NCI-H510A (cell line): ENCODE results near the gene SDK1.

ENCODE experiments used
- DNase-seq: peaks from one replicate; lab custom pipeline; 2025; lab: John Stamatoyannopoulos, UW

SDK1 gene

DNA sequence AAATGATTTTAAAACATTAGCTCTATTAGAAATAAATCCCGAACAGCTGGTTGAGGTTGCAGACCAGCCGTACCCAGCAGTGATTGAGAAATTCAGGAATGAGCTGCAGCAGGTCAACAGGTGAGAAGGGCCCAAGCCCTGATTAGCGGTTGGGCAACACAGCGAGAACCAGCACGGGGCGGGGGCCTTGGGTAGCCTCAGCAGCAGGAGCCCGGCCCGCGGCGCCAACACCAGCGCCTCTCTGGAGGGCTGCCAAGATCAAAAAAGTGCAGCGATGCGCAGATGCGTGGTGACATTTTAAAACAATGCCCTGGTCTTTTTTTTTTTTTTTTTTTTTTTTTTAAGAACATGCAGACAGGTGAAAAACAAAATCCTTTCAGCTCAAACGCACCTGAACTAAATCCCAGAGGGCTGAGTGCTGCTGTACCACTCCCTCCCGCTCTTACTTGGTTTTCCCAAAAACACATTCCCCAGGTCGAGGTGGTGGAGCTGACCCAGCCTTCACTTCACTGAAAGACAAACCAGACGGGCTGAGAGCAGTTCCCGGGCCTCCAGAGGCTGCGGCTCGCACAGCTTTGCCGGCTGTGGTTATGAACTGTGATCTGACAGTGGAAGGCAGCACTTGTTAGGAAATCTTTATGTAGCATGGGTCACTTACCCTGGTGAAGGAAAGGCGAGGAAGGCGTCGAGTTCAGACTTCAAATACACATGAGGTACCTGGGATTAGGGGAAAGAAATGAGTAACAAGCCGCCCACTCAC is 579.4 kb downstream of the SDK1 start:
- DNase-seq, result peak; percentile 34

DNA sequence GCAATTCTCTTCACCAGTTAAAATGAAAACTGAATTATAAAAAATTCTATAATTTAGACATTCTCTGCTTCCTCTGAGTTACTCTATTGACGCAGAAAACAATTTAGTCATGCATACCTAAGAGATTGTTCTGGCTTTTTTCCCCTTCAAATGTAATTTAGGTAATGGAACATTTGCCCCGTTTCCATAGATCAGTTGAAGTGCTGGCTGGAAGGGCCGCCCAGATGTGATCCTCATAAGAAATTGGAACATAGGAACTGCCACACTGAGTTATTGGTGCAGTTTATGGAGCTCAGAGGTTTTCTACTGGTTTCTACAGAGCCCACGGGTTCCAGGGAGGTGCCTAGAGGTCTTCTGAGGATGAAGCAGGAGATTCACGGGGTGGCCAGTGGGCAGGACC is 581.7 kb downstream of the SDK1 start:
- DNase-seq, result no peak

DNA sequence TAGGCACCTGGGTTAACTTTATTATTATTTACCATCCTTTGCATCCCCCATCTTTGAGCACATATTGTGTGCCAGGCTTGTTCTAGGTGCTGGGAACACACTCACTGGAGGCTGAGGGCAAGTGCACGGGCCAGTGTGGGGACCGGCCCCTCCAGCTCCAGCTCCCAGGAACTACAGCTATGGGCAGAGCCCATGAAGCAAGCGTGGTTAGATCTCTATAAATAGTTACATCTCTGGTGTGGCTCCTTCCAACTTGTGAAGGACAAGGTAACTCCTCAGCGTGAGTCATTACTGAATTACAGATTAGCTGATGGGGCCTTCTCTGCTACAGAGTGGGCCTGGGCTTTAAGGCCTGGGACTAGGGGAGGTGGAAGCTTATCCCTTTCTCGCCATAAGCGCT is 583.5 kb downstream of the SDK1 start:
- no peak for DNase-seq

GRCh38 chr7:3887096-3887690 is 586.1 kb downstream of the SDK1 start:
- no peak for DNase-seq

DNA sequence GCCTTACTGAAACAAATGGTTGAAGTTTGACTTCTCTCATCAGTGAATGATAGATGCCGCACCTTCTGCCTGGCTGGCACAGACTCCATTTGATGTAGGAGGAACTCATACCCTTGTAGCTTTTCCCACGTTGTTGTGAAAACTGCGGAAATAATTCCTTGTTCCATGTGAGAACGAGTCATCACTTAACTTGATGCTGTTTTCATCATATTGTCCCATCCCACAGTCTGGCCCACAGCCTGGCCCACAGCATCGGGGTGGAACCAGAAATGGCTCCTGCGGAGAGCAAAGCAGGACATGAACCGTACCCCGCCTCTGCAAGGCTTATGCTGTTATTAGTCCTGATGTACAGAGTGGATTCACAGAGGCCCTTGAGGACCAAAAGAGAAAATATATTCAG is 587.0 kb downstream of the SDK1 start:
- no peak for DNase-seq

DNA sequence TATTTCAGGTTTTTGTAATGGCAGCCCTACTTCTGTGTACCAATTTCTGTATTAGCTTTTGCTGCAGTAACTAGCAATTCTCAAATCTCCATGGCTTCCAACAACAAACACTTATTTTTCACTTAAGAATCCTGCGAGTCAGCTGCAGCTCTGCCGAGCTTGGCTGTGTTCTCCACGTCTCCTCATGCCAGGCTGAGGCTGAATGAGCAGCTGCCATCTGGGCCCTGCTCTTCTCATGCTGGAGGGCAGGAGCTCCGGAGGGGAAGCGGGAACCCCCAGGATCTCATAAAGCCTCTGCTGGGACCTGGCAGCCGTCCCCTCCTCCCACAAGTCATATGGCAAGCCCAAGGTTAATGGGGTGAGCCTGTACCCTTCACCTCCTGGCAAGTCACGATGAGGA is 591.1 kb downstream of the SDK1 start:
- no peak for DNase-seq

DNA sequence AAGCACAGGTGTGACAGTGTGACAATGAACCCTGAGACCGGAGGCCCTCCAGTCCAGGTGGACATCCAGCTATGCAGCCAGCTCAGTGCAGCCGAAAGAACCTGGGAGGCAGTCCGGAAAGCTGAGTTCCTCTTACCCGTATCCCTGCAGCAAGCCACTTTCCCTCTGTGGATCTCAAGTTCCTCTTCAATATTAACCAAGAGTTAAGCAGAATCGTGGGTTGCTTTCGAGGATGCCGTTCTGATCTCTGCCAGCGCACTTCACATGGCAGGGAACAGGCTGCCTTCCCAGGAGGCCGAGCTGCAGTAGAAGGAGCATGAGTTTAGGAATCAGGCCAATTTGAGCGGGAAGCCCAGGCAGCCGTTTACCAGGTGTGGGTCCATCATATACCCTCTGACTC is 591.6 kb downstream of the SDK1 start:
- DNase-seq, result no peak

GRCh38 chr7:3893151-3893788 is 592.2 kb downstream of the SDK1 start:
- DNase-seq, result no peak

GRCh38 chr7:3893789-3894153 is 592.7 kb downstream of the SDK1 start:
- DNase-seq, result no peak

- no peak for DNase-seq
These were observed 594.5 kb downstream of the SDK1 start for GRCh38 chr7:3895341-3896116.

DNA sequence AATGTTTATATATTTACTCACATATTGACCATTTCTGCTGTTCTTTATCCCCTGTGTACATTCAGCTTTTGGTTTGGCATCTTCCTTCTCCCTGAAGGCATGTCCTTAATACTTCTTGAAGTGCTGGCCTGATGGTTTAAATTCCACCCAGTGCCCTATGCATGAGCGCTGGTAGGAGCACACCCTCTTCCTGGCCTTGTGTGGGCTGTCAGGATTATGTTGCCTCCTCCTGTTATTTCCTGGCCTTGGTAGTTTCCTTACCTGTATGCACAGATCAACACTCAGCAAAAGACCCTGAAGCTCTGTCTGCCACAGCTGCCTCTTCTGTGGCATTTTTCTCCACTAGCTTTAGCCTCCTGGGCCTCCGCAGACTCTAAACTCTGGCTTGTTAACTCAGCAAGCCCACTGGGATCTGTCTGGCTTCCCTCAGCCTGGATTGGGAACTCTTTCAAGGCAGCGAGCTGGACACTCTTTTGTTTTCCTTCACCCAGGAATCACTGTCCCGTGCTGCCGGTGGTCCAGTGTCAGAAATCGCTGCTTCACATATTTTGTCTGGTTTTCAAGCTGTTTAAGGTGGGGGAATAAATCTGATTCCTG is 595.2 kb downstream of the SDK1 start:
- no peak for DNase-seq

DNA sequence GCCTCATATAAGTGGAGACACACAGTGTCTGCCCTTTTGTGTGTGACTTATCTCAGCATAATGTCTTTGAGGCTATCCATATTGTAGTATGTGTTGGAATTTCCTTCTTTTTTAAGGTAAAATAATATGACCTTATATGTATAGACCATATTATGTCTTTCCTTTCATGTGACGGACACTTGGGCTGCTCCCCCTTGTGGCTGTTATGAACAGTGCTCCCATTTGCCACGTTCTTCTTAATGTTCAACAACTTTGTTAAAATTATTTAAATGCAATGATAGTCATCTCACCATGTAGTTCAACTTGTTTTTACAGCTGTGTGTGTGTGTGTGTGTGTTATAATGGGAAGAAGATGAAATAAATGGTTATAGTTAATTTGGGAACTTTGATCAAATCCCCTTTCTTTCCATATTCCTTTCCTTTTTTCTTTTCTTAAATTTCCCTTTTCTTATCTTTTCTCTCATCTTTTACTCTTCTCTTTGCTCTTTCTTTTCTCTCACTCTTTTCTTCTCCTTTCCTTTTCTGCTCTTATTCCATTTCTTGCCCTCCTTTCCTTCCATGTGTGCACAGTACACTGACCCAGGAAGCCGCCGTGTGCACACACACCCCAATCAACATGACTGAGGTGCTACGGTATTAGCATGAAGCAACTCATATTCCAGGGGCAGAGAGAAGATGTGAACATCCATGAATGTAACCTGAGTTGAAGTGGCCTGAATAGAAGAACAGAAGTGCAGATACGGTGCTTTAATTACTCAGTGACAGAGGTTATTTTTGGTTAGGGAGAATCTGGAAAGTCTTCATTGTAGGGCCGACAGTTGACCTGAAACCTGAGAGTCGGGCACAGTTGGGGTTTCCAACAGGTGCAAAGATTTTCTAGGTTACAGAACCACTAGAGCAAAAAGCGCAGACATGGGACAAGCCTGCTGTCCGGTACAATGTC is 596.6 kb downstream of the SDK1 start:
- no peak for DNase-seq

DNA sequence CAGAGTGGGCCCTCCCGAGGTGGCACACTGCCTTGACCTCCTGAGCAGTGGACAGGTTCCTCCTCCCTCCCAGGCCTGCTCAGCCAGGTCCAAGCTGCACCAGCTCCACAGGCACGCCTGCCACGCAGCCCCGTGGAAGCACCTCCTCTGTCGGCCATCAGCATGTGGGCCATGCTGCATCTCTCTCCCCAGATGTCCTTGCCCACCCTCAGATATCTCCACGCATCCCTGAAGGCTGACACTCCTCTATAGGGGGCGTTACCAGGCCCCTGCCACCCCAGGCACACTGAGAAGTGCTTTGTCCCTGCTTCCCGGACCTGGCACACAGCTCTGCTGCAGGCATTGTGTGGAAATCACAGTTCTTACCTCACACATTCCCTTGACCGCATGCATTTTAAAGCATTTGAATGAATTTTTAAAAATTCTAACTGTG is 598.5 kb downstream of the SDK1 start:
- DNase-seq, result no peak

GRCh38 chr7:3908153-3908552 is 607.1 kb downstream of the SDK1 start:
- no peak for DNase-seq

DNA sequence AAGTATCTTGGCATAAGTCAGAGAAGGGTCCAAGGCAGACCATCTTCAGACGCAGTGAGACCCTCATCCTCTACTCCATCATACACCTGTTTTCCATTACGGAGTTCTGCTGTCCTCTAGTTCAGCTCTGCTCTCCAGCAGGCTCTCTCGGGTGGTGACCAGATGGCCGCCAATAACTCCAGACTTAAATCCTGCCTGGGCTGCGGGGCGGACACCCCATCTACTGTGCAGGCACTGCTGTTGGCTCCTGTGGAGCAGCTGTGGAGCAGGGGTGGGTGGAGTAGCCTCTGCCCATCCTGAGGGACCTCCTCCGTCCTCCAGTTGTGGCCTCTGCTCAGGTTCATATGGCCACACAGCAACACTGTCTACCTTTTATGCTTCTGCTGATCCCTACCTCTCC is 608.1 kb downstream of the SDK1 start:
- DNase-seq, result no peak

- DNase-seq, result no peak
These were observed 609.0 kb downstream of the SDK1 start for GRCh38 chr7:3910054-3910453.

DNA sequence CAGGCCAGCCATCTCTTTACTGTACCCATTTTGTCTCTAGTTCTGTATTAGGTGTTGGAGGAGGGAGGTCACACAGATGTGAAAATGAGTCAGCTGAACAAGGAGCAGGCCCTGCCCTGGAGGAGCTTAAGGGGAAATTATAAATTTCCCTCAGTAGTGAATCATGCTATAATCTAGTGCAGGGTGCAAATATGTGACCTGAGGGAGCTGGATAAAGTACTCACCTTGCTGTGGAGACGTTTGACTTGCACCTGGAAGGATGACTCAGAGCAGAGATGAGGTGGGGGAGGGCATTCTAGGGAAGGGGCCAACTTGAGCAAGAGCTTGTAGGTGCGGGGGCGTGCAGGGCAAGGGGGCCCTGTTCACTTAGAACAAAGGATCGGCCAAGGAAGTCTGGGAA is 610.6 kb downstream of the SDK1 start:
- no peak for DNase-seq

DNA sequence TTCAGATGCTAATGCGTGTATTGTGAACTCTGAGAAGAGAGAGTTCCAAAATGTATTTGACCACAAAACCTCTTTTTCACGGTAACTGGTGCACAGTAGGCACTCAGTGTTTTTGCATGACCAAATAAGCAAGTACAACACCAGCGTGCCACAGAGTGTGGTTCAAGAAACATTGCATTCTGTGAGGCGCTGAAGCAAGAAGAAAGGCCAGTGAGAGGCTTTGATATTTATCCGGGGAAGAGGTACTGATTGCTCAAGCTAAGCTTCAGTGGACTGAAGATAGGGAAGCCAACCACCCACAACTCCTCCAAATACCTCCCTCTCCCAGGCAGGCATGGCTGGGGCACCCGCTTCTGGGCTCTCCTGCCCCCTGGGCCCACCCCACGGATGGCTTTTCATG is 611.2 kb downstream of the SDK1 start:
- no peak for DNase-seq

- DNase-seq, result no peak
These were observed 613.2 kb downstream of the SDK1 start for GRCh38 chr7:3914051-3914775.

GRCh38 chr7:3915337-3915878 is 614.4 kb downstream of the SDK1 start:
- no peak for DNase-seq
